NB4 (cell line): ENCODE data around the gene FABP3.

Experiments used
- CTCF ChIP-seq: IDR thresholded peaks from one replicate; pipeline ENCODE4 v1.5.1; 2012; ENCODE audit warnings: low read depth, low read length
- MAX ChIP-seq: IDR thresholded peaks from 2 replicates; pipeline ENCODE4 v1.6.1; 2011; ENCODE audit warnings: low read depth, low read length
- MYC ChIP-seq: IDR thresholded peaks from 2 replicates; pipeline ENCODE4 v1.6.1; 2011; ENCODE audit warnings: low read depth, low read length

GRCh38 chr1:31370565-31370964 is 2.3 kb downstream of the FABP3 start:
- TF ChIP-seq CTCF, result no peak
- TF ChIP-seq MYC, result no peak
- no peak for TF ChIP-seq MAX
